GM10248 (cell line): ENCODE measurements around the gene ASB1.

Source experiments
- CTCF ChIA-PET: fragments of 300-600 bp; sonication (Branson Sonifier 250); formaldehyde crosslinking; extraction: SDS; loops from one replicate; lab custom pipeline; 2021; ENCODE audit warnings: antibody characterized with exemption; lab: Yijun Ruan, JAX
- POLR2A ChIA-PET: fragments of 350-650 bp; sonication (Branson Sonifier 250); formaldehyde crosslinking; extraction: SDS; loops from one replicate; lab custom pipeline; 2020; ENCODE audit warnings: antibody characterized with exemption; lab: Yijun Ruan, JAX
- DNase-seq: peaks from one replicate; pipeline ENCODE4 v3.0.0; 2012; ENCODE audit errors: extremely low spot score
- CTCF ChIP-seq: IDR thresholded peaks from 2 replicates; pipeline ENCODE4 v1.5.1; 2012; ENCODE audit warnings: mild to moderate bottlenecking, low read depth; ENCODE audit errors: extremely low read depth, missing control alignments, control extremely low read depth

The ASB1 gene

GRCh38 chr2:238418196-238418998, 8.3 kb upstream of the ASB1 start:
- POLR2A ChIA-PET, result no interaction called here
- DNase-seq, result no peak

GRCh38 chr2:238418999-238419546, 7.7 kb upstream of the ASB1 start:
- ChIA-PET POLR2A (no interaction called here), CTCF (no interaction called here)
- no peak for TF ChIP-seq CTCF
- DNase-seq, result no peak

More at GRCh38 chr2:238418196-238418998, 8.3 kb upstream of the ASB1 start:
- CTCF ChIA-PET, result no interaction called here
- no peak for TF ChIP-seq CTCF

GRCh38 chr2:238420442-238420841, 6.3 kb upstream of the ASB1 start:
- no peak for TF ChIP-seq CTCF
- ChIA-PET CTCF (no interaction called here), POLR2A (no interaction called here)
- DNase-seq, result no peak

- no peak for TF ChIP-seq CTCF
- CTCF ChIA-PET, result interaction anchor here (1.0 kb wide), 1 partner anchor 10 kb away, joined by 3 read pairs; no protein-coding TSS in a partner anchor
- POLR2A ChIA-PET, result no interaction called here
- no peak for DNase-seq
Observed at GRCh38 chr2:238420878-238421694, 5.6 kb upstream of the ASB1 start.

- ChIA-PET POLR2A (no interaction called here), CTCF (interaction anchor here (1.0 kb wide), 1 partner anchor 10 kb away, joined by 3 read pairs; no protein-coding TSS in a partner anchor)
- TF ChIP-seq CTCF, result no peak
- DNase-seq, result no peak
Observed at GRCh38 chr2:238421695-238422035, 5.1 kb upstream of the ASB1 start.

- no peak for TF ChIP-seq CTCF
- no peak for DNase-seq
- ChIA-PET CTCF (interaction anchor here (1.0 kb wide), 1 partner anchor 9 kb away, joined by 3 read pairs; no protein-coding TSS in a partner anchor), POLR2A (no interaction called here)
Observed at GRCh38 chr2:238422285-238422684, 4.4 kb upstream of the ASB1 start.
